ENCODE results near the gene SYNE3. TPM values are rescaled to one million over a fixed set of nuclear protein-coding genes. Genes with fewer than 3 reads are reported as not detected.
A peak's percentile ranks its signal among the peaks of the same experiment; 100 is the strongest.

SYNE3 gene
- total RNA-seq, 1 donor from 2014 or later, result 12.2 TPM

DNA sequence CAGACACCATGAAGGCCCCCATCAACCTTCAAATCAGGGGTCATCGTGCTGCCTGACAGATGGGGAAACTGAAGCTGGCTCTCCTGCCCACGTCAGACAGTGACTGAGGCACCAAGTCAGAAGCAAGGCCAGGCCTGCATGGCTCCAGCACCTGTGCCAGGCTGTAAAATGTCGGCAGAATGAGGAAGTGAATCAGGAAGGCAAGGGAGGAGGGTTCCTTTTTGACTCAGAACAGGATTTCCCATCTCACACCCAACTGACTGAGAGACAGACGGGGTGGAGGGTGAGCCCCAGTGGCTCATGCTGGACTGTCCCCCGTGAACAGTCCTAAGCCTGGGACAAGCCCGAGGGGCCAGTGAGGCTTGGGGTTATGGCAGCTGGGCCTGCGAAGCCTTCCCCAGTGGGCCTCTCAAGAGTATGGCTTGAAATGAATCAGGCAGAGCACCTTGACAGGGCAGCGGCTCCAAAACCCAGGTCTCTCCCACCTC is 20.9 kb downstream of the SYNE3 start:
- peak; percentile 46 for DNase-seq
- intact Hi-C loops (cut with micrococcal nuclease), result no loop called here
- peak; percentile 9 for ATAC-seq

DNA sequence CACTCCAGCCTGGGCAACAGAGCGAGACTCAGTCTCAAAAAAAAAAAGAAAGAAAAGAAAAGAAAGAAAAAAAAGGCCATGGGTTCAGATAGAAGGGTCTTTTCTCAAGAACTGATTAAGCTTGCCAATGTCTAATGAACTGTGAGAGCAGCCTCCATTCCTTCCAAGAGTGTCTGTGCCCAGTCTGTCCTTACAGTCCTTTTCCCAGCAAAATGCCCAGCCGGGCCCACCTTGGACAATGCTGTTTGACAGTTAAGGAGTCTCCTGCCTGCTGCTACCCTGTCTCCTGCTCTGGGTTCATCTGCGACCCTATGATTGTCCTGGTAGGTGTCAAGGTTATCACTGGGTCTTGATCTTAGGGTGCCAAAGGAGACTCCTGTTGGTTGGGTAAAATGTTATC is 21.4 kb downstream of the SYNE3 start:
- DNase-seq (no peak), ATAC-seq (no peak)
- intact Hi-C loops (cut with micrococcal nuclease), result no loop called here

DNA sequence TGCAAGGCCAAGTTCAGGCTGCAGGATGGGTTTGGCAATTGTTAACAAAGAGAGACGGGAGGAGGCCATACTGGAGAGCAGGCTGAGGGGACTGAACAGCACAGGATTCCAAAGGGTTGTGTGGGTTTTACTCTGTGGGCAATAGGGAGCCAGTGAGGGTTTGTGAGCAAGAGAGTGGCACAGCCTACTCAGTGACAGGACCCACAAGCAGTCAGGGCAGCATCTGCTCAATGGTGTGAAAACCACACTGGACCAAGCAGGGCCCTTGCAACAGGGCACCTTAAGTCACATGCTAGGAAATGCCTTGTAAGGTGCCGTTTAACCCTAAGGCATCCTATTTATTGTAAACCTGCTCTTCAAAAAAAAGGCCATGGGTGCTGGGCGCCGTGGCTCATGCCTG is 22.0 kb downstream of the SYNE3 start:
- DNase-seq (no peak), ATAC-seq (no peak)
- intact Hi-C loops (cut with micrococcal nuclease), result no loop called here

DNA sequence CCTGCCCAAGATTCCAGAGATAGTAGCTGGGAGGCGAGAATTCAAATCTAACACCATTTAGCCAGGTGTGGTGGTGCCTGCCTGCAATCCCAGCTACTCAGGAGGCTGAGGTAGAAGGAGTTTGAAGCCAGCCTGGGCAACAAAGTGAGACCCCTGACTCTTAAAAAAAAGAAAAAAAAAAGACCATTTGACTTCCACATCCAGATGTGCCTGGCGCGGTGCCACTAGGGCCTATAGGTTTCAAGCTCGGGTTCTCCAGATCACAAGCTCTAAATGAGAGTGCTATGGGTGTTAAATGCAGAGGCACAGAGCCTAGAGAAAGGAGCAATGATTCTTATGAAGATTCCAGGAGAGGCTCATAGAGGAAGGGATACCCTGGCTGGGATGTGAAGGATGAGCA is 22.5 kb downstream of the SYNE3 start:
- ATAC-seq (no peak), DNase-seq (peak; percentile 29)
- intact Hi-C loops (cut with micrococcal nuclease), result no loop called here

DNA sequence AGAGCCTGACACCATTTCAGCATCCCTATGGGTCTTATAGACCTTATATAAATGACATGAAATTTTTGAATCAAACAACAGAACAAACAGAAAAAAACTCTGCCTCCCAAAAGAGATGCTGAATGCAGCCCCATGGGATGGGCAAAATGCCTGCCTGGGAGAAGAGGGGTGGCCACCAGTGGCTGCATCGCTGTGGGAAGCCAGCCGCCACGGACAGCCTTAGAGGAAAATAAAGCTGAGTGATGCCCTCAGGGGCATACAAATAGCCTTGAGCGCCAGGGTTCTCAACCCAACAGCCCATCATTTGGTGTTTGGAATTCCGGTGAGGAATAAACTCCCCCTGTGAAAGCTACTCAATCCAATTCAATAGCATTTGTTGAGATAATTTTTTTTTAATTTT is 22.9 kb downstream of the SYNE3 start:
- ATAC-seq (no peak), DNase-seq (peak; percentile 21)
- intact Hi-C loops (cut with micrococcal nuclease), result no loop called here

DNA sequence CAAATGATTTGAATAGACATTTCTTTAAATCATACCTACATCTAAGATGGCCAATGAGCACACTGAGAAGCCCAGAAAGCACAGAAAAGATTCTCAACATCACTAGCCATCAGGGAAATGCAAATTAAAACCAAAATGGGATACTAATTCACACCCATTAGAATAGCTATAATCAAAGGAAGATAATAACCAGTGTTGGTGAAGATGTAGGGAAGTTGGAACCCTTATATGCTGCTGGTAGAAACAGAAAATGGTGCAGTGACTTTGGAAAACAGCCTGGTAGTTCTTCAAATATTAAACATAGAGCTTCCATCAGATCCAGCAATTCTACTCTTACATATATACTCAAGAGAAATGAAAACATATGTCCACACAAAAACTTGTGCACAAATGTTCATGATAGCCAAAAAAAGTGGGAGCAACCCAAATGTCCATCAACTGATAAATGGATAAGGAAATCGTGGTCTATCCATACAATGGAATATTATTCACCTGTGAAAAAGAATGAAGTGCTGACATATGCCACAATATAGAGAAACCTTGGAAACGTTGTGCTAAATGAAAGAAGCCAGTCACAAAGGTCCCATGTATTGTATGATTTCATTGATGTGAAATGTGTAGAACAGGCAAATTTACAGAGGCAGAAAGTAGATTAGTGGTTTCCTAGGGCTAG is 24.4 kb downstream of the SYNE3 start:
- DNase-seq, result no peak
- intact Hi-C loops (cut with micrococcal nuclease), result no loop called here
- ATAC-seq, result no peak

DNA sequence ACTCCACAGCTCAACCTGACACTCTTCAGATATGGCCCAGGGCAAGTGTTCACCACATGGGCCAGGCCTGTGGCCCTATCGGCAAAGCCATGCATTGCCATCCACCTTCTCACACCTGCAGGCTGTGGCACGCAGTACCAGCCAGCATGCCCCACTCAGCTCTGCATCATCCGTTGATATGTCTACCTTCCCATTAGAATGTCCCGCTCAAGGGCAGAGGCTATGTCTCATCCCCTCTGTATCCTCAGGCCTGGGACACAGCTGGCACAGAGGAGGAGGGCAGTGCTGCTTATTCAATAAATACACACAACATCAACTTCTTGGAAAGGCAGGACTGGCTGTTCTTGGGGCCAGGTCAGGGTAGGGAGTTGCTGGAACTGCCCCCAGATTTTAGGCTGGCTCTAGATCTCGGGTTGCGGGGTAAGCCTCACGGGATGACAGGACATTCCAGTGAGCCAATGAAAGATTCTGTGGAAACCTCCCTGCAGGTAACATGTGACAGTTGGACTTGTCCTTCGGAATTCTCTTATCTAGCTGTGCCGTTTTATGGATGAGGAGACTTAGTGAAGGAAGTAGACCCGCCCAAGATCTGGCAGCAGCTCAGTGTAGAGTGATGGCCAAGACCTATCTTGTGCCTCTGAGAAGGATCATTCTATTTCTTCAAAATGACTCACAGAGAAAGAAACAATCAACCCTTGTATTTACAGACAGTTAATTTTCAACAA is 25.6 kb downstream of the SYNE3 start:
- peak; percentile 76 for DNase-seq

DNA sequence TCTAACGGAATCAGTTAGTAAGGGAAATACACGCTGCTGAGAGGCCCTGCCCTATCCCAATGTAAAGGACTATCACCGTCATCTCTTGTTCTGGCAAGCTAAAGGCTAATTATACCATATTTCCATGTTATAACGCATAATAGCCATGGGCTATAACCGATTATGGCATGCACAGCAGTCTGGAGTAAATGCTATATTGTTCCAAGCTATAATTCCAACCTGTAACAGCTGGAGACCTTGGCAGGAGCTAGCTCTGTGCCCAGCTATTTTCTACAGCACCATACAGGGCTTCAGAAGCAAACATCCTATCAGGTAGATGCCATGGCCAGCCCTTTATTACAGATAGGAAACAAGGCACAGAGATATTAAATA is 26.3 kb downstream of the SYNE3 start:
- DNase-seq, result no peak
- ATAC-seq, result no peak
- intact Hi-C loops (cut with micrococcal nuclease), result no loop called here

More for the DNA sequence above, 25.6 kb downstream of the SYNE3 start:
- peak; percentile 66 for ATAC-seq
- intact Hi-C loops (cut with micrococcal nuclease), result no loop called here

DNA sequence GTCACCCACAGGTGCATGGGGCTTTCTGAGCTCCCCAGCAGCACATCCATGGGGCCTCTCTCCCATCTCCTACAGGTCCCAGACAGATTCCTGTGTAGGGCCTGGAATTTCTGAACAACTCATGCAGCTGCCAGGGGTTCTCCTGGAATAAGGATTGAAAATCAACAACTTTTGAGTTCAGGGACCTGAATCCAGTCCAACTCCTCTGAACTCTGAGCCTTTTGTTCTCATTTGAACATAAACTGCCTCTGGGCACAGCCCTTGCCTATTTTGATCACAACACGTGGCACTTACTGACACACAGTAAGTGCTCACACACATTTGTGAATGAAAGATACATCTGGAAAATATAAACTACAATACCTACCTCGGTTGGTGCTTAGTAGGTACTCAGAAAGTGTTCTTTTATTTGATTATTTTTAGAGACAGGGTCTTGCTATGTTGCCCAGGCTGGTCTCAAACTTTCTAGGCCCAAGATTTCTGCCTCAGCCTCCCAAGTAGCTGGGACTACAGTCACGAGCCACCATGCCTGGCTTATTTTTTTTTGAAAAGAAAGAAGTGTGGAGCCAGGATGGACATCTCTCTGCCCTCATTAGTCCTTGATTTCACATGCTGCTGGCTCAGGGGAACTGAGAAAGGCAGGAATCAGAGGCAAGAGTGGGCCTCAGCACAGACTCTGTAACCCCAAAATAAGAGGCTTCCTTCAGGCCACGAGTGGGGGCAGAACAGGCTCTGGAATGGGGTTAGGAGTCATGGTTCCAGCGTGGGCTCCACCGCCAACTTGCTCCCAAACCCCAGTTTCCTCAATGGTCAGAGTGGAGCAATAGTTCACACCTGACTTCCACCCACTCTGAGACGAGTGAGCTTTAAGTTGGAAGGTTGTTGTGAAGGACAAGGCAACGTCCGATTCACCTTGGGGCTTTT is 27.0 kb downstream of the SYNE3 start:
- ATAC-seq (peak; percentile 3), DNase-seq (peak; percentile 14)
- intact Hi-C loops (cut with micrococcal nuclease), result no loop called here

DNA sequence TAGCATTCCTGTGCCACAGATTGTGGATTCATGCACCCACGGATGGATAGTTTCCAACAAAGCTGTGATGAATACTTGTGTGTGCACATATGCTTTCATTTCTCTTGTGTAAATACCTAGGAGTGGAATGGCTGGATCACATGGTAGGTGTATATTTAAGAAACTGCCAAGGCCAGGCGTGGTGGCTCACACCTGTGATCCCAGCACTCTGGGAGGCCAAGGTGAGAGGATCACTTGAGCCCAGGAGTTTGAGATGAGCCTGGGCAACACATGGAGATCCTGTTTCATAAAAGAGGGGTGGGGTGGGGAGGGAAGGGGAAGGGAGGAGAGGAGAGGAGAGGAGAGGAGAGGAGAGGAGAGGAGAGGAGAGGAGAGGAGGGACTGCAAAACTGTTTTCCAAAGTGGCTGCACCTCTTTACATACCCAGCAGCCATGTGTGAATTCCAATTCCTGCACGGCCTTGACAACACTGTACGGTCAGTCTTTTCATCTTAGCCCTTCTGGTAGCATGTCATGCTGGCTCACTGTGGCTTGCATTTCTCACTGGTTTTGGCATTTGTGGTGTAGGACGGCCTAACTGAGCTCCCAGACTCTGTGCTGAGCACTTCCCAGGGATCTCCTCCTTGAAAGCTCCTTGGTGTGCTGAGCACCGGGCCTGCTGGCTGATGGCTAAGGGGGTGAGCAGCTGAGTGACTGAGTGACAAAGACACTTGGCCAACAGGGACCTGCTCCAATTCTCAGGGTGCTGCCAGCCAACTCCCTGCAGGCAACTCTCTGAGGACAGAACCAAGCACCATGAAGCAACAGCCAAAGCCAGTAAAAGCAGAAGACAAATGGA is 27.9 kb downstream of the SYNE3 start:
- DNase-seq (peak; percentile 61), ATAC-seq (peak; percentile 77)
- intact Hi-C loops (cut with micrococcal nuclease), result no loop called here

DNA sequence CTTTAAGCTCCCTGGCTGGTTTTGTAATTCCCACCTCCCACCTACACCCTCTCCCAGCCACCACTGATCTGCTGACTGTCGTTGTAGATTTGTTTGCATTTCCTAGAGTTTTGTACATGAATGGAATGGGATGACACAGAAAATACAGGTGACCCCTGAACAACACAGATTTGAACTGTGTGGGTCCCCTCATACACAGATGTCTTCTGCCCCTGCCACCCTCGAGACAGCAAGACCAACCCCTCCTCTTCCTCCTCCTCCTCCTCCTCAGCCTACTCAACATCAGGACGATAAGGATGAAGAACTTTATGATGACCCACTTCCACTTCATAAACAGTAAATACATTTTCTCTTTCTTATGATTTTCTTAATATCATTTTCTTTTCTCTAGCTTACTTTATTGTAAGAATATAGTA is 28.8 kb downstream of the SYNE3 start:
- intact Hi-C loops (cut with micrococcal nuclease), result no loop called here
- ATAC-seq, result no peak
- DNase-seq, result no peak

DNA sequence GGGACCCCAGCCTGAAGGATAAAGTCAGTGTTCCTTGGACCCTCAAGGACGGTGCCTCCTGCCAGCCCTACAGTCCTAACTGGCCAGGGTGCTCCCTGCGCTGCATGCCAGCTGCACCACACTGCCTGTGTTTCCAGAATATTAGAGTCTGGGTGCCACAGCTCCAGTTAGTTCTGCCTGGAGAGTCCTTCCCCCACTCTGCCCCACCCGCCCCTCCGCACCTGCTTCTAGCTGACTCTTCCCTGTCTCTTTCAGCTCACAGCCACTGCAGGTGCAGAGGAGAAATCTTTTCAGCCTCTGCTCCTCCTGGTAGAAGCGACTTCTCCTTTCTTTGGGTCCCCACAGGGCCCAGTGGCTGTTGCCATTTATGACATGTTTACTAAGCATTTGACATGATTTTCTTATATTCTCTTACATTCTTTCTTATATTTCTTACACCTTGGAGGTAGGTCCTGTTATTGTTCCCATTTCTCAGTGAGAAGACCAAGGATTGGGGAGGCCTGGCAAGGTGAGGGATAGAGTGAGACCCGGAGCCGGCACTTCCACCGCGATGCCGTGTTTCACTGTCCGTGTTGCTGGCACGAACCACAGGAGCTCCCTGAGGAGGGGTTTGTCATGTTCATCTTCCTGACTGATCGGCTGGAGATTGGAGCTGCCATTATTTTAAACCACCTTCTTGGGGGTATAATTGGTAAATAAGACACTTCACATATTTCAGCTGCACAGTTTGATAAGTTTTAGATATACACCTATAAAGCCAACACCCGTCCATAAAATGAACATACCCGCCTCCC is 29.4 kb downstream of the SYNE3 start:
- intact Hi-C loops (cut with micrococcal nuclease), result no loop called here
- no peak for ATAC-seq

DNA sequence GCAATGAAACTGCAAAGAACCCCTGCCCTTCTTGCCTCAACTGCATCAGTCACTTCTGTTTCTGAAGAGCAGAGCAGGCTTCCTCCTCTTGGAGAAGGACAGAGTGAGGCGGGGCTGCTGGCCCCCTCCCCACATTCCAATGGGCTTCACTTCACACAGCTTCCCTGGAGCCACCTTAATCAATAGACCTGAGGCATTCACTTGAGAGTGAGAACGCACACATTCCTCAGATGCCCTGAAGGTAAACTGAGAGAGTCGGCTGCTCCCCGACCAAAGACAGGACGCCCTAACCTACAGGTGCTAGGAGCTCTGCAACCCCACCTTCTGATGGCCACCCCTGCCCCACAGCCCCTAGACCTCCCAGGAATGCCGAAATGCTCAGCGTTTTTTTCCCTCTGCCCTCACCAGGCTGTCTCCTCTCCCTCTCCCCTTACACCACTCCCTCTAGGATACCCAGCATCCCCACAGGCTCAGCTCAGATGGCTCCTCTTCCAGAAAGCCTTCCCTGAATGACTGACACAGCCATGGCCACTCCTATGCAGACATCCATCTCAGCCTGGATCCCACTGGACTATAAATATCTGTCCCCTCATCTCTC is 31.1 kb downstream of the SYNE3 start:
- DNase-seq (peak; percentile 23), ATAC-seq (no peak)
- intact Hi-C loops (cut with micrococcal nuclease), result no loop called here

More for the DNA sequence above, 29.4 kb downstream of the SYNE3 start:
- peak; percentile 7 for DNase-seq

DNA sequence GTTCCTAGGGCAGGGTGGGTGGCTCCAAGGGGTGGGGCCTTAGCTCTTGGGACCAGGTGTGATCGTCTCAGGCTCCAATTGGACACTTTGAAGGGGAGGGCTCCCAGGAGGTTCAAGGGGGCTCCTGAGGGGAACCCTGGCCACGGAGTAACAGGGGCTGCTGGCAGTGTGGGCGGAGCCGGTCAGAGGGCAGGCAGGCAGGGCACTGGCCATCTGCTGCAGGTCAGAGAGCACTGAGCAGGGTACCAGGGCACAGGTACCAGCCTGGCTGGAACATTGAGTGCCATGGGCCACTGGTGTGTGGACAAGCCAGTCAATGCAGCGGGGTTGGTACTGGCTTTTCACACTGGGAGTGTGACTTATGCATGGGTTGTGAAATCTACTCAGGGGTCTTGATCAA is 32.2 kb downstream of the SYNE3 start:
- intact Hi-C loops (cut with micrococcal nuclease), result no loop called here
- DNase-seq (peak; percentile 25), ATAC-seq (no peak)

DNA sequence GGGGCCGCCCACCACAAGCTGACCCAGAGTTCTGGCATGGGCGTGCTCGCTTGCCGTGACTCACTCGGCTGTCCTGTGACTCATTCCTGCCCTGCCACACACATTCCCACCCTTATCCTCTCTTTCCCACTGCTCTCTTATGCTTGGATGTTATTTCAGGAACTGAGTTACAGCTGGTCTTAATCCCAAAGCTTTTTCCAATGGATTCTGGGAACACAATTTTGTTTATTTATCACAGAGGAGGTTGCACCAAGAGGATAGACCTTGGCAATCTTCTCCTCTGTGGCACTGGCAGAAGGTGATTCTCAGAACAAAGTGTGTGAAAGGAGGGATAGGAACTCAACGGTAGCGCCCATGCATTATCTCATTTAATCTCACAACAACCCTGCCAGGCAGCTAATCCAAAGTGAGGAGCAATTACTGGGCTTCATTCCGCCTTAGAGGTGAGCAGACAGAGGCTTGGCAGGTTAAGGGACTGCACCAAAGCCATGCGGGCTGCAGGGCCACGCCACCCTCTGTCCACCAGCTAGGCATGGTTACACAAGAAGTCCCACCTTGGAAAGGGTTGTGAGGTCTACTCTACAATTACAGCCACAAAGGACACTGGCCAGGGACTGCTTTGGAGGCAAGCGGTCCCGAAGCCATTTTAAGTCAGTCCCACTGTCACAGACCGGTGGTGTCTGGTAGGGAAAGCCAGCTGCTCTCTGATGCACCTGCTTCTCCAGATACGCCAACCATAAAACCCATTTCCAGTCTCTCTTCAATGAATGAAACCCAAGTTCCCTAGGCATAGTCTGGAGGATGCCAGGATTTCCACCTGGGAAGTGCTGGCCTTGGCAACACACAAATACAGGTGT is 32.9 kb downstream of the SYNE3 start:
- intact Hi-C loops (cut with micrococcal nuclease), result no loop called here
- DNase-seq, result peak; percentile 82
- ATAC-seq, result peak; percentile 87

DNA sequence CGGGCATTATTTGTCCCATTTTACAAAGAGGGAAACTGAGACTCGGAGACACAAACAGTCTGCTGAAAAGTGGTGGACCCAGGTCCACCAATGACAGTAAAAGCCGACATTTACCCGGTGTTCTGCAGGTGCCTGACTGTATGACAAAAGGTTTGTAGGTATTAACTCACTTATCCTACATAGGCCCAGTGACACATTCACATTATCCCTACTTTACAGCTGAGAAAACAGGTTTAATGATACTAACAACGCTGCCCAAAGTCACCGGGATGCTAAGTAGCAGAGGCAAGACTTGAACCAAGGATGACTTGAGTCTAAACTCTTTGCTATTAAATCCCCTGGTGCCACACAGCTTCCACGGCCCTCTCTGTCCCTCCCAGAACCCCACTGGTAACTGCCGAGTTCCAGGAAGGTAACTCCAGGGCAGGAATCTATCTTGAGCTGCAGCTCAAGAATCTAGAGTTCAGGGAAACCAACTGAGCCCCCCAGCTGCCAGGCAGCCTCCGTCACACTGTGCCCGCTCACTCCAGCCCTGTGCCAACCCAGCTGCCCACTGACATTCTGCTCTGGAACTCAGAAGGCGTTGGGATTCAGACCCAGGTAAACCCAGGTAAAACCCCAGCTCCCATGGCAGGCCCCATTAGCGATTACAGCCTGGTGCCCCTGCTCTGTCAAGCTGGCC is 33.7 kb downstream of the SYNE3 start:
- DNase-seq (no peak), ATAC-seq (no peak)
- intact Hi-C loops (cut with micrococcal nuclease), result no loop called here

Data from left ventricle myocardium superior (tissue), 1 donor.